GM19395 (cell line): ENCODE measurements around the gene LMNB1.
"Not testable (repeated sequence)": the region's sequence is repeated elsewhere in the genome, so short reads cannot be mapped to it uniquely, and the experiment has no call there.

Experiments
- ATAC-seq: cut with Tn5 transposase; IDR thresholded peaks from one replicate; pipeline ENCODE4 v1.9.1; 2021; ENCODE audit warnings: mild to moderate bottlenecking, moderate library complexity; ENCODE audit not compliant: unreplicated experiment

The LMNB1 gene

DNA sequence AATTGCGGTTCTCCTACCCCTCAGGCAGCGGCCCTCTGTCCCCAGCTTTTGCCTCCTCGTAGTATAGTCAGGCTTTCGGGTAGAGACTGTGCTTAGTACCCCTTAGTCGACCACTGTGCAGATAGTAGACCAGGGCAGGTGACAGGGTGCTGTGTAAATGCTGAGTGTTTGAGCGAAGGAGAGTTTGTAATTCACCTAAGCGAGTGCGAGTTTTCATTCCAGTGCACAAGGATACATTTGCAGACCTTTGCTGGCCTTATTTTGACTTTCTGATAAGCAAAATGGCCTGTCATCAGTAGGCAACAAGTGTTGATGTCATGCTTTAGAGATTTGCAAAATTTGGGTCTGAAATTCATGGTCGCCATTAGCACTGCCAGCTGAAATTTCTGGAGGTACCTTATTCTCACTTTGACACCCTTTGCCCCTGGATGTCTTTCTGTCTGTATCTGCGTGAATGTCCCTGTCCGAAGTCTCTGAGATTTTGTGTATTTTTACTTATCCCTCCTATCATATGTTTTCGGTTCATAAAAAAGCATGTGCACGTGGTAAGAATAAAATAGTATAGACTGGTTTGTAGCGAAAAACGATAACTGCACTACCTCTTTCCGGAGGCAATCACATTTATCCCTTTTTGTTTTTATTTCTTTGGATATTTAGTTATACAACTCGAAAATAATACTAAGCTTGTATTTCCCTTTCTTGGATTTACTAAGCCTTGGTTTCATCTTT is 1.9 kb downstream of the LMNB1 start:
- peak; percentile 8 for ATAC-seq

DNA sequence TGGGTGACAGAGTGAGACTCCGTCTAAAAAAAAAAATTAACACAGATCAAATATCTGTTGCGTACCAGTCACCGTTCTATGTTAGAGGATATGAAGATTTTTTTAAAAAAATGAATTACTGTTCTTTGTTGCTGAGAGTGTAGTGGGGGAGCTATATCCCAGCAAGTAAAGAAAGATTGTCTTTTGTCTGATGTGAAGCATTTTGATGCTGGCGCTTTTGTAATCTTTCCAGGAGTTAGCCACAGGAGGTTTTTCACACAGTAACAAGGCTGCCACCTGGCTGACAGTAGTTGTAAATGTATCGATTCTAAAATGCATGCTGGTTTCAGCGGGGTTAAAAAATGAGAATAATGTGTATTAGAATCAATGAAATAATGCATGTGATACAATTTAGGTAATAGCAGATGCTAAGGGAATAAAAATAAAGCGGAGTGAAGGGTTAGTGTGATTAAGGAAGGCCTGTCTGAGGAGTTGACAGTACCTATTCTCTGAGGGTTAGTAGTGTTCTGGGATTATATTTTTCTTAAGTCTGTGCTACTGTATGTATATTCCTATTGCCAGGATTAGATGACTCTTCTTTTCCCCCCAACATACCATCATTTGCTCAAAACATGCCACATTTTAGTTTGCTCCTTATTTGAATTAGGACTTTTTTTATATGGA is 3.4 kb downstream of the LMNB1 start:
- no peak for ATAC-seq

DNA sequence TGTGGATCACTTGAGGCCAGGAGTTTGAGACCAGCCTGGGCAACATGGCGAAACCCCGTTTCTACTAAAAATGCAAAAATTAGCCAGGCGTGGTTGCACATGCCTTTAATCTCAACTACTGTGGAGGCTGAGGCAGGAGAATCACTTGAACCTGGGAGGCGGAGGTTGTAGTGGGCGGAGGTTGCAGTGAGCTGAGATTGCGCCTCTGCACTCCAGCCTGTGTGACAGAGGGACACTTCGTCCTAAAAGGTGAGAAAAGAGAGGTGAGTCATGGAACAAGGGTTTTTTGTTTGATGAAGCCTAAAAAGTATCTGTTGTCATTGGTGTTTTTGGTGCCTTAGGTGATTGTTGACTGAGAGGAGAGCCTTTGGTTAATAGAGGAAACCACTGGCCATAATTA is 11.5 kb downstream of the LMNB1 start:
- ATAC-seq, result not testable (repeated sequence)

DNA sequence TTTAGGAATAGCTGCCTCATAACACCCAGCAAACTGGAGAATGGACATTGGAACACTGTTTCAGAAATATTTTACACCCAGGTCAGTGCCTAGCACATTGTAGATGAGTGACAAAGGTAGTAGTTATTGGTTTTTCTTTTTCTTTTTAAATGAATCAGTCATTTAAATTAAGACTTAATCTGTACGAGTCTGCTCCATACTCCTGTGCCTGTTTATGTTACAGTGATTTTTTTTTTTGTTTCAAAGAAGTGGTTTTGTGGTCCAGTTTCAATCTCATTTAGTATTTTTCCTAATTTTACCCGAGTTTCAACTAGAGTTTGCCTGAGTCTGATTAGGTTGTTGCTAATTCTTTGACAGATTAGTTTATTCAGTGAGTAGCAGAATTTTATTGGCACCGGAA is 16.2 kb downstream of the LMNB1 start:
- no peak for ATAC-seq

DNA sequence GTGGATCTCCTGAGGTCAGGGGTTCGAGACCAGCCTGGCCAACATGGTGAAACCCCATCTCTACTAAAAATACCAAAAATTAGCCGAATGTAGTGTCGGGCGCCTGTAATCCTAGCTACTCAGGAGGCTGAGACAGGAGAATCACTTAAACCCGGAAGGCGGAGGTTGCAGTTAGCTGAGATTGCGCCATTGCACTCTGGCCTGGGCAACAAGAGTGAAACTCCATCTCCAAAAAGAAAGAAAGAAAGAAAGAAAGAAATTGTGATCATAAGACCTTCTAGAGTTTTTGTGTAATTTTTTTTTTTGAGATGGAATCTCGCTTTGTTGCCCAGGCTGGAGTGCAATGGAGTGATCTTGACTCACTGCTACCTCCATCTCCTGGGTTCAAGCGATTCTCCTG is 16.7 kb downstream of the LMNB1 start:
- ATAC-seq, result not testable (repeated sequence)

DNA sequence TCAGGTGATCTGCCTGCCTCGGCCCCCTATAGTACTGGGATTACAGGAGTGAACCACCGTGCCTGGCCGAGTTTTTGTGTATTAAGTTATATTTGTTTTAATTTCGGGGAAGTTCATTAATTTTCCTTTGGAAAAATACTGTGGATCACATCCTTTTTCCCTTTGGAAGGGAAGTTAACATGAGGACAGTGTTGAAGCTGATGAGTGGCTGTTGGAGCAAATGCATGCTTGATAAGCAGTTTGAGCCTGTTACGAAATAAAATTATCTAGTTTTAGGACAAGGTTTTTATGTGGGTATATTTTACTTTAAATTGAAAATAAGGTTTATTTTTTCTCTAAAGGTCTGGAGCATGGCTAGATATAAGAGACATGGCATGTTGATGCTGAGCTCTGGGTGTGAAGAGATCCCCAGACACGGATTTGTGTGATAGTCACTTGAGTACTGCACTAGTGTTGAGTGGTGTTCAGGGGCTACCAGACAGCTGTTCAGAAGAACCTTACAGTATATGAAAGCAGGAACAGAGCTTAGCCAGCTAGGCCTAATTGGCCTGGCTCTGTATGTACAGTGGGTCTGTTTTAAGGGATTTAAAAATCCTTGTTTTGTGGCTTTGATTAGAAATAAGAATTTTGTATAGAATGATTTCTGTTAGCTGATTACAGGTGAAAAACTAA is 17.4 kb downstream of the LMNB1 start:
- ATAC-seq, result no peak

DNA sequence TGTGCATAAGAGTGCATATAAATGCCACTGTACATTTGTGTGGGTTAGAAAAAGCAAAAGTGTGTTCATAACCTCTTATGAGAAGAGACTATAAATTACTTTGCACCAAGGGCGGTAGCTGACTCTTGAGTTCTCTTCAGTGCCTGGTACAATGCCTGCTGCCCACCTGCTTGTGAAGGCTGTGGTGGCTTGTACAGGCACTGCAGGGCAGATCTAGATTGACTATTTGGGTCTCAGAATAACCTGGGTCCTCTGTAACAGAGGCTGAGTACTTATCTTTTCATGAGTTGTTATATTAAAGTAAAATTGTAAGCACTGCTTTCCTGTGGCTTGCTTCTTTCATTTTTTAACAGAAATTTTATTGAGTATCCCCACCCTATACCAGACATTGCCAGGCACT is 22.8 kb downstream of the LMNB1 start:
- ATAC-seq, result no peak

DNA sequence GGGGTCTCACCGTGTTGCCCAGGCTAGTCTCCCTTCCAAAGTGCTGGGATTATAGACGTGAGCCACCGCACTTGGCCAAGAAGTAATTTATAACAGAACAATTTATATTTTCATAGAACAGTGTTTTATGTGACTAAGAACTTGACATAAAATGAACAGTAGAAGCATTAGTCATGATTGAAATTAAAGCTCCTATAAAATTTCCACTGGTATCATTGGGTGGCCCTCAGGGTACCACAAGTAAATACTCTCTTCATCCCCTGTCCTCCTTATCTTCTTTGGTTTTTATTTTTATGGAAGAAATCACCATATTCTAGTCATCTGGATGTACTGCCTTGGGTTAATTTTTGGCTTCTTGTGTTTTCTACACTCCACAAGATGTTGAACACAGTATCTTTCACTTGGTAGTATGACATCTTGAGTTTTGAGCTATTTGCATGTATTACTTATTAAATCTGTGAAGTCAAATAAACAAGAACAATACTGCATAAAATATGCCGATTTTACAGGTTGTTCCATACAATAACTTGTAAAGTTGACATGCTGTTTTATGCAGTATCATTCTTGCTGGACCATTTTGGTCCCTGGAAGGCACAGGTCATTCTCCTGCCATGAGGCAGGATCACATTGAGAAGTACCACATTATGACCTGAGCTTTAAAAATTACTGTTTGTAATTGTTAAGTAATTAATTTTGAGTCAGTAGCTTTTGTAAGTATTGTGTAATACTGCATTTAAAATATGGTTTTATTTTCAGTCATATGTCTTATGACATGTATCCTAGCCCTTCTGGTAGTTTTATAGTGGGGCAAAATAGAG is 24.4 kb downstream of the LMNB1 start:
- no peak for ATAC-seq

DNA sequence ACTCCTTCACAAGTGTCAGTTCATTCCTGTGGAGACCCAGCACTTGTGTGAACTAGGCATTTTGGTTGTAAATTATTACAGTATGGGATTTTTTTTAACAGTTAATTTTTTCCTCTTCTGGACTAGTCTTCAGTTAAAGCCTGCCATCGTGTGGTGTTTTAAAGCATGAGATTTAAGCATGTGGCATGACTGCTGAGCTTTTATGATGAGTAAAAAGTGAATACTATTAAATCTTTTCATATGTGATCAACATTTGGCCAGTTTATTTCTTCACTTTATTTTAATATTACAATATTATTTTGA is 25.0 kb downstream of the LMNB1 start:
- no peak for ATAC-seq

DNA sequence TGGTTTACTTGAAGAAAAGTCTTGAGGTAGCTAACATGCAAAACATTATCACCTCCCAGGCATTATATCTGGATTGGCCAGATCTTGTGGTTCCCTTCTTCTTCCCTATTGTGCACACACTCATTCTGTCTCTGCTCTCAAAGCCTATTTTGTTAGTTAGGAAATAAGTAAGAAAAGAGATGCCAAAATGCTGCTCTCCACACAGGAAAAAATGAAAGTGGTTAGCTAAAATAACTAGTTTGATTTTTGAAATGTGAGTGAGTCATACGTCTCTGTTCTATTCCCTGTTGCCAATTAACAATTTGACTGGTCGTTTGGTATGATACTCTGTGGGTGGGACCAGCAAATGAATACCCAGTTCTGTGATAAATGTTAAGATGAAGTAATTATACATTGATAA is 28.1 kb downstream of the LMNB1 start:
- no peak for ATAC-seq

DNA sequence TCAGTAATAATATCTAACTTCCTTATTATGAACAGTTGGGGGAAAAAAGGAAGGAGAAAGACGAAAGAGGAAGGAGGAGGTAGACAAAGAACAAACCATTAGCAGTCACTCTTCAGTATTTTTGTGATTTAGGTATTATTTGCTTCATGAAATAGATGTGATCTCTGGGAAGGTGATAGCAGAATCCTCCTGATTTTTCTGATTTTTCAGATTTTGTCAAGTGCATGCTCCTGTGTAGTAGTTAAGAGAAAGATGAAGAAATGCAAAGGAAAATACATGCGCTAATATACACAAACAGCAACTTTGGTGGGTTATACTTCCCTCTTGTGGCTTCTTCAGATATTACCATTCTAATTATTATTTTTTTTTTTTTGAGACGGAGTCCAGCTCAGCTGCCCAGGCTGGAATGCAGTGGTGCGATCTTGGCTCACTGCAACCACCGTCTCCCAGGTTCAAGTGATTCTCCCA is 31.6 kb downstream of the LMNB1 start:
- ATAC-seq, result peak; percentile 59

DNA sequence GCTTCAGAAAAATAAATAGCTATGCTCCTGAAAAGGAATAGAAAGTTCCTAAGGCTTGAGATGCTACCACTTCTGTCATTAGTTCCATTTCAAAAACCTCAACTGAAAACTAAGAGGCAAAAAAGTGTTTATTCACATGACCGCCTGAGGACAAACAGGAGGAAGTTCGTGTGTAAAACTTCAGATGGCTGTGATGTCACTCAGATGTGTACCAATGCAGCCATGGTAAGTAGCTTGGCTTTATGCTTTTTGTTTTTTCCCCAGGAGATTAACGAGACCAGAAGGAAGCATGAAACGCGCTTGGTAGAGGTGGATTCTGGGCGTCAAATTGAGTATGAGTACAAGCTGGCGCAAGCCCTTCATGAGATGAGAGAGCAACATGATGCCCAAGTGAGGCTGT is 33.0 kb downstream of the LMNB1 start:
- ATAC-seq, result no peak

DNA sequence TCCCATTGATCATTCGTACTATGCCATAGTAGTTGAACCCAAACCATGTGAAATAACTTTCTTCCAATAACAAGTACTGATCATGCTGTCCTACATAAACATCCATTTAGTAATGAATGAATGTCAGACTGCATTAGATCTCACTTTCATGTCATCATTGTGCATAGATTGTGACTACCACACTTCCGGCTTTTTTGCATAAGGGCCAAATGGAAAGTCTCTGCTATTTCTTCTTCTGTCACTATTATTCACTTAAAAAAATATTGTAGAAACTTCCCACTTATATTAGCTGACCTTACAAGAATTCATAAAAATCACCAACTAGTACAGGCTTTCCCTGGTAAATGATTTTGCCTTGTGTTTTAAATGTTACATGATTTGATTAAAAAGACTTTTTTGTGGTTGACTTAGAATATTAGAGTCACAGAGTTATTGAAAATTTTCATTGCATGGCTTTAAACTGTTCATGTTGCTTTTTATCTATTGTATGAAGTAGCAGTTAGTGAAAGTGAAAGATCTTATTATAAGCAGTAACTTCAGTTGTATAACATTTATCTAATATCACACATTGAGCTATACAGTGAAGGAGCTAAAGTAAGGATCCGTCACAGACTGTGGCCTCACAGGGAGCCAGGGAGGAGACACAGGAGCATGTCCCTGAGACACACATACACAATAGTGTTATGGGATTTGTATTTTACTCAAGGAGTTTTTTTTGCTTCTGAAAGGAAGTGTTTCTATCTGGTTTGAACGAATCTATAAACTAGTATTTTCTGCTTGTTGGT is 33.9 kb downstream of the LMNB1 start:
- no peak for ATAC-seq

DNA sequence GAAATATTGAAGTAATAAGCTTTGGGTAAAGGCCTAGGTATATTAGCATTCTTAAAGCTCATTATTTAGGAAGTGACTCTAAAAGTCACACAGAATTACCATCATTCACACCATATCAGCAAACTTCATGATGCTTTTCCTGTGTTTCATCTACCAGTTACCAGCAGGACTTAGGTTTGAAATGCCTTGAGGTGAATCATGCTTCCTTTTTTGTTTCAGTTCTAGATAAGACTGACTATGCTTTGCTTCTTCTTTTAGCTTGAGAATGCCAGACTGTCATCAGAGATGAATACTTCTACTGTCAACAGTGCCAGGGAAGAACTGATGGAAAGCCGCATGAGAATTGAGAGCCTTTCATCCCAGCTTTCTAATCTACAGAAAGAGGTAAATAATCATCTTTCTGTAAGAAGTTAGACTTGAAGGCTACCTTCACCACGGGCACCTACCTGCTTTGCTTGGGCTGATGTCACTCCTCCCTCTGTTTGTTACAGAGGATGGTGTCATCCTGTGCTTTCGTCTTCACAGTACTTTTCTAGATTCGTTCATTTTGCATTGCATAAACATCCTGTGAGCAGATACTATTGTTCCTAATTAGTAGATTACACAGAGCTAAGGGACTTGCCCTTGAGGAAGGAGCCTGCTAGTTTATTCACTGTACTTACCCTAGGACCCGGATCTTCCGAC is 34.7 kb downstream of the LMNB1 start:
- ATAC-seq, result no peak

DNA sequence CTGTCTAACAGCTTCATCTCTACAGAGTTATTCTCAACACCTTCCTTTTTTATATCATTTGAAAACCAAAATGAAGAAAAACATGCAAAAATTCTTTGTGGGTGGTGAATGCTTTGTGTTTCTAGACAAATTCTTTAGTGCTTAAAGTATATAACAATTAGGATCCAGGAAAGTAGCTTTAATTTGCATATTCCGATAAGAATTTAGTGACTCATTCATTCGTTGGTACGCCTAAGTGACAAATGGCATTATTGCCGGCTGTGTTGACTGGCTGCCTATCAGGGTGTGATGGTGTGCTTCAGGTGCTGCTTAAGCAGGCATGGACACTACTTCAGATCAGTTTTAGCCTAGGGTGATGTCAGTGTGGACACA is 35.2 kb downstream of the LMNB1 start:
- no peak for ATAC-seq

DNA sequence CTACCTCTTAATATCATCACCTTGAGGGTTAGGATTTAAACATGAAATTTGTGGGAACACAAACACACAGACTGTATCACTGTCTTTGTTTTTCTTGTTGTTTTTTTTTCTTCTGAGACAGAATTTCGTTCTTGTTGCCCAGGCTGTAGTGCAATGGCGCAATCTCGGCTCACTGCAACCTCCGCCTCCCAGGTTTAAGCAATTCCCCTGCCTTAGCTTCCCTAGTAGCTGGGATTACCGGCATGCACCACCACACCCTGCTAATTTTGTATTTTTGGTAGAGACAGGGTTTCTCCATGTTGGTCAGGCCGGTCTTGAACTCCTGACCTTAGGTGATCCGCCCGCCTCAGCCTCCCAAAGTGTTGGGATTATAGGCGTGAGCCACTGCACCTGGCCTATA is 36.9 kb downstream of the LMNB1 start:
- not testable (repeated sequence) for ATAC-seq

DNA sequence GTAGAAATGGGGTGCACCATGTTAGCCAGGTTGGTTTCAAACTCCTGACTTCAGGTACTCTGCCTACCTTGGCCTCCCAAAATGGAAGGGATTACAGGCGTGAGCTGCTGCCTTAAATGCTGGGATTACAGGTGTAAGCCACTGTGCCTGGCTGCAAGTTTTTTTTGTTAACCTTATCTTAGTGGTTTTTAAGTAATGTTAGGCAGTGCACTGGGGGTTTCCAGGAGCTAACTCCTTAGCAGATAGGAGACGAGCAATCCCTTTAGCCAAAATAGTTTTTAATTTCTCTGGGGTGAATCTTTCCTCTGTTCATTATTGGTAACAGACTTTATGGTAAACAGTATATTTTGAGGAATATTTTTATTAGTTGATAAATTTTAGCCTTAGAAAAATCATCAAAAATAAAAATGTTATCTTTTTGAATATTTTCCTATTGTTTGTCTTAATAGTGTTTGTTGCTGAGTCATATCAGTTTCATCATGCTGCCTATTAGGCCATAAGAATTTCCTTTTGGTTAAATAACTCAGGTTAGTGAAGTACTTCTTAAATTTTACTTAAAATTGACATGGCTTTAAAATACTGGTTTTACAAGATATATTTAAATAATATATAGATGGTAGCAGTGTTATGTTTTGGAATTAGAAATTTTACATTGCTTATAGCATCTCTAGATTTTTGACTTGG is 37.9 kb downstream of the LMNB1 start:
- no peak for ATAC-seq

DNA sequence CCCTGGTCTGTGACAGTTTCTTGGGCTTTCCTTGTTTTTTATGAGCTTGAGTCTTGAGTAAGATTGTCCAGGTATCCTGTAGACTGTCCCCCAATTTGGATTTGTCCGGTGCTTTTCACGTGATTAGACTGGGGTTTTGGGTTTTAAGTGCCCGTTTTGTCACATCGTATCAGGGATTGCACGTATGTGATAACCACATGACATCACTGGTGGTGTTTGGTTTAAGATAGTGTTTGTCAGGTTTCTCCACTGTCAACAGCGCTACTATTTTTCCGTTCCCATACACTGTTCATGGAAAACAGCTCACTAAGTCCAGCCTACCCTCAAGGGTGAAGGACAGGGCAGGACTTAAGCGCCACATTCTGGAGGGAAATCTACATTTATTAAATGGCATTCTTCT is 39.7 kb downstream of the LMNB1 start:
- no peak for ATAC-seq

DNA sequence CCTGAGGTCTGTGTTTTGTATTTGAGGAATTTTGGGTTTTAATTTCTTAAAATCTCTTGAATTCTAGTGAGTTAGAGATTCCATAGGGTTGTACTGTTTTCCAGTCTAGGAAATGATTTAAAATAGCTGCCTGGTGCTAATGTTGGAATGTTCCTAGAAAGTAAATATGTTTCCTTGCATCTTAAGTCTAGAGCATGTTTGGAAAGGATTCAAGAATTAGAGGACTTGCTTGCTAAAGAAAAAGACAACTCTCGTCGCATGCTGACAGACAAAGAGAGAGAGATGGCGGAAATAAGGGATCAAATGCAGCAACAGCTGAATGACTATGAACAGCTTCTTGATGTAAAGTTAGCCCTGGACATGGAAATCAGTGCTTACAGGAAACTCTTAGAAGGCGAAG is 41.8 kb downstream of the LMNB1 start:
- ATAC-seq, result no peak

DNA sequence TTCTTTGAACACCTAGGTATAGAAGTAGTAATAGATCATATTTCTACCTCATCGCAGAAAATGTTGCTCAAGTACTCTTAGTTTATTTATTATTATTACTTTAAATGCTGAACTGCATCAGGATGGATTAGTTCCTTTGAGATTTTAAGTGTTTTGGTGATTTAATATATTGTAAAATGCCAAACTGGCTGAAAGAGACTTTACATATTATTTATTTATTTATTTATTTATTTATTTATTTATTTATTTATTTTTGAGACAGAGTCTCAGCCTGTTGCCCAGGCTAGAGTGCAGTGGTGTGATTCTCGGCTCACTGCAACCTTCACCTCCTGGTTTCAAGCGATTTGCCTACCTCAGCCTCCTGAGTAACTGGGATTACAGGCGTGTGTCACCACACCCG is 42.3 kb downstream of the LMNB1 start:
- ATAC-seq, result no peak
